Posterior cingulate gyrus (tissue), 11 donors: ENCODE measurements around the gene COG8.
"Not testable (repeated sequence)": the region's sequence is repeated elsewhere in the genome, so short reads cannot be mapped to it uniquely, and the experiment has no call there.

Experiments
- DNase-seq, 10 donors: peaks; one replicate each; pipeline versions ENCODE4 v3.0.0 to v3.0.0-alpha.2; 2020 to 2021; ENCODE audit warnings: mixed read lengths in 3 of 10
- intact Hi-C: fragments of 100-400 bp; cut with DNase I; formaldehyde crosslinking; loops from one replicate; pipeline ENCODE4 v1.15.1; 2023

The COG8 gene

DNA sequence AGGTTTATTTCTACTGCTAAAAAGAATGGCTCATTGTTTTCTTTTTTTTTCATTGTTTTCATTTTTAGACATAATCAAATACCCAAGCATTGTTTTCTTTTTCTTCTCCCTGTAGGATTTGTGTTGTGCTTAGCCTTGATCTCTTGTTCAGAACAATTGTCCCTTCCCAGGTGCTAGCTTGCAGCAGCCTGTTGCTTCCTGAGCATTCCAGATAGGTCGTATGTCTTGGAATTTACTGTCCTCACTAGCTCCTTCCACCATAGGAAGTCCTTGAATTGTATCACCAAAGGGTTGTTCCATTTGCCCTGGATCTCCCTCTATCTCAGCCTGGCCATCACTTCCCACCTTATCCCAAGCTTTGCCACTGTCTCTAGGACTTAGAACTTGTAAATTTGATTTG is 38.2 kb downstream of the COG8 start:
- intact Hi-C loops = no loop called here
- no peak for DNase-seq

DNA sequence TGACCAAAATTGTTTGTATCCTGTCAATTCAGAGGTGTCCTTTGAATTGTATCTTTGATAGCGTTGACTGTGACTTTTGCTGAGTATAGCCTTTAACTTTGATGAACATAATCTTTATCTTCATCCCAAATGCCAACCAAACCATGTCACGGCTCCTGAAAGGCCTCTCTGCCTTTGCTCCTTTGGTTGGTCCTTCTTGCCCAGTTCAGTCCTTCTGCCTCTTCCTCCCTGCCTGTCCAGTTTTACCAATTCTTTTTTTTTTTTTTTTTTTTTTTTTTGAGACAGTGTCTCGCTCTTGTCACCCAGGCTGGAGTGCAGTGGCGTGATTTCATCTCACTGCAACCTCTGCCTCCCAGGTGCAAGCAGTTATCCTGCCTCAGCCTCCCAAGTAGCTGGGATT is 41.1 kb downstream of the COG8 start:
- DNase-seq = no peak
- intact Hi-C loops = no loop called here

GRCh38 chr16:69296771-69297170 is 42.6 kb downstream of the COG8 start:
- intact Hi-C loops, DNase-seq: not testable (repeated sequence)

- DNase-seq = no peak
- intact Hi-C loops = no loop called here
Measured at GRCh38 chr16:69294051-69294450, 45.3 kb downstream of the COG8 start.

DNA sequence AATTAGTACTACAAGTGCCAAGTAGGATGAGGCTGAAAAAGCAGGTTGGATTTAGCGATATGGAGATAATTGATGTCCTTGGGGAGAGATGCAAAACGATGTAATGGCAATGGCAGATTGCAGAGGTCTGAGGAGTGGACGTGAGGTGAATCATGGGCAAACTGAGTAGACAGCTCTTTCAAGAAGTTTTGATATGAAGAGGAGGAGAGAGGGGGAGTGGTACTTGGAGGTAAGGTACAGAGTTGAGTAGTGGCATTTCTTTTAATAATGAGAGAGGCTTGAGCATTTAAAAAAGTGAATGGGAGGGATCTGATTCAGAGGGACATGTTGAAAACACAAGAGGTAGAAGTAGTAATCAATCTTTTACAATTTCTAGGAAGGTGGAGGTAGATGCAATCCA is 46.0 kb downstream of the COG8 start:
- DNase-seq = no peak
- intact Hi-C loops = no loop called here

- DNase-seq, intact Hi-C loops: not testable (repeated sequence)
Measured at GRCh38 chr16:69291657-69292056, 47.7 kb downstream of the COG8 start.

DNA sequence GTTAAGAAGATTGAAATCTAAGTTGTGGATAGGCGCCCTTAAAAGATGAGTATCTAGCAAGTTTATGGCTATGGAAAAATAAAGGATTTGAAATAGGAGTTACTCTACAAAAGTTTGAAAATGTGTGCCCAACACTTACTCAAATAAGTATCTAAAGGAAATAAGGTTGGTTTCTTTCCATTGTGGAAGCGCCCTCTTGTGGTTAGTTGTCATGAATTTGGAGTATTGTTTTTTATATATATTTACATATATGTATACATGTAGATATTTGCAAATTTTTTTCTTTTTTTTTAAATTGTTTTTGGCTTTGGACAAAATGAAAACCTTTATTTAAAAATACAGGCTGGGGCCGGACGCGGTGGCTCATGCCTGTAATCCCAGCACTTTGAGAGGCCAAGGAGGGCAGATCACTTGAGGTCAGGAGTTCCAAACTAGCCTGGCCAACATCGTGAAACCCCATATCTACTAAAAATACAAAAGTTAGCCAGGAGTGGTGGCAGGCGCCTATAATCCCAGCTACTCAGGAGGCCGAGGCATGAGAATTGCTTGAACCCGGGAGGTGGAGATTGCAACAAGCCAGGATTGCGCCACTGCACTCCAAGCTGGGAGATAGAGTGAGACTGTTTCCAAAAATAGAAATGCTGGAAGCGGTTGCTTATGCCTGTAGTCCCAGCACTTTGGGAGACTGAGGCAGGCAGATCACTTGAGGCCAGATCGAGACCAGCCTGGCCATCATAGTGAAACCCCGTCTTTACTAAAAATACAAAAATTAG is 52.2 kb downstream of the COG8 start:
- intact Hi-C loops = loop anchor here (1.0 kb wide), 1 partner anchor 137 kb away; no protein-coding TSS in a partner anchor
- no peak for DNase-seq

DNA sequence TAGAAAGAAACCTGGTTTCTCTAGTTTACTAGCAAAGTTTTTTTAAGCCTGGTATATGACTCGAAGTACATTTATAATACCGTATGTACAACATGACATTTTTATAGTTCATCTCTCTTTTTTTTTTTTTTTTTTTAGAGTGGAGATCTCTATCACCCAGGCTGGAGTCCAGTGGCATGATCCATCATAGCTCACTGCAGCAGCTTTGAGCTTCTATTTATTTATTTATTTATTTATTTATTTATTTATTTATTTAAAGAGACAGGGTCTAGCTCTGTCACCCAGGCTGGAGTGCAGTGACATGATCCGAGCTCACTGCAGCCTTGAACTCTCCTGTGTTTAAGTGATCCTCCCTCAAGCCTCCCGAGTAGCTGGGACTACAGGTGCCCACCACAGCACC is 54.1 kb downstream of the COG8 start:
- intact Hi-C loops = no loop called here
- no peak for DNase-seq

DNA sequence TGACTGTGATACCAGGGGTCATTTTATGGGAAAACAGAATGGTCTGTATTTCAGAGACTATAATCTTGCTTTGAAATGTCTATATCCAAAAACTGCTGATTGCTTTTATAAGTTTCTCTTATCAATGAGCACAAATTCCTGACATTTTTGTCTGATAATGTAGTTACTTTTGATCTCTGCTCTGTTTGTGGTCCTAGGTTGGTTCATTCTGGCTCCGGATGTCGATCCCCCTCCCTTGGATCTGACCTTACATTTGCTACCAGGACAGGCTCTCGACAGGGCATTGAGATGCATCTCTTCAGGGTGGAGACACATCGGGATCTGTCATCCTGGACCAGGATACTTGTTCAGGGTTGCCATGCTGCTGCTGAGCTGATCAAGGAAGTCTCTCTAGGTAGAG is 55.5 kb downstream of the COG8 start:
- DNase-seq = no peak
- intact Hi-C loops = no loop called here

DNA sequence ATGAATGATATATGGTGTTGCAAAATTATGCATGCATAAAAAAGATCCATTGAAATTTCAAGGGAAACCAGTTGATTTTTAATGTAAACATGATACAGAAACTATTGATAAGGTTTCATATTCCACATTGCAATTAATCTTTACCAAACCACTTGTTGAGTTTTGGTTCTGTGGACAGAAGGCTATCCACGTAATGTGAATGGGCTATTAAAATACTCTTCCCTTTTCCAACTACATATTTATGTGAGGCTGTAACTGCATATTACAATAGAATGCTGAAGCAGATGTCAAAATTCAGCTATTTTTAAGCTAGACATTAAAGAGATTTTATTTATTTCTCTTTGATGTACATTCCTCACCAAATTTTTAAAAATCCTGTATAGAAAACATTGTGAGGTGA is 62.0 kb downstream of the COG8 start:
- intact Hi-C loops = no loop called here
- no peak for DNase-seq
